C4-2B (cell line): ENCODE data around the gene BEGAIN.

ENCODE experiments used
- H3K27ac ChIP-seq: fragments of 450-650 bp; 2 replicates; pipeline ENCODE4 v1.5.1; 2017
- CTCF ChIP-seq: fragments of 450-650 bp; conservative IDR thresholded peaks from 2 replicates; pipeline ENCODE4 v1.5.1; 2017; ENCODE audit warnings: mild to moderate bottlenecking
- ZFX ChIP-seq: fragments of 450-650 bp; IDR thresholded peaks from 2 replicates; pipeline ENCODE4 v1.6.1; 2017

Gene BEGAIN

DNA sequence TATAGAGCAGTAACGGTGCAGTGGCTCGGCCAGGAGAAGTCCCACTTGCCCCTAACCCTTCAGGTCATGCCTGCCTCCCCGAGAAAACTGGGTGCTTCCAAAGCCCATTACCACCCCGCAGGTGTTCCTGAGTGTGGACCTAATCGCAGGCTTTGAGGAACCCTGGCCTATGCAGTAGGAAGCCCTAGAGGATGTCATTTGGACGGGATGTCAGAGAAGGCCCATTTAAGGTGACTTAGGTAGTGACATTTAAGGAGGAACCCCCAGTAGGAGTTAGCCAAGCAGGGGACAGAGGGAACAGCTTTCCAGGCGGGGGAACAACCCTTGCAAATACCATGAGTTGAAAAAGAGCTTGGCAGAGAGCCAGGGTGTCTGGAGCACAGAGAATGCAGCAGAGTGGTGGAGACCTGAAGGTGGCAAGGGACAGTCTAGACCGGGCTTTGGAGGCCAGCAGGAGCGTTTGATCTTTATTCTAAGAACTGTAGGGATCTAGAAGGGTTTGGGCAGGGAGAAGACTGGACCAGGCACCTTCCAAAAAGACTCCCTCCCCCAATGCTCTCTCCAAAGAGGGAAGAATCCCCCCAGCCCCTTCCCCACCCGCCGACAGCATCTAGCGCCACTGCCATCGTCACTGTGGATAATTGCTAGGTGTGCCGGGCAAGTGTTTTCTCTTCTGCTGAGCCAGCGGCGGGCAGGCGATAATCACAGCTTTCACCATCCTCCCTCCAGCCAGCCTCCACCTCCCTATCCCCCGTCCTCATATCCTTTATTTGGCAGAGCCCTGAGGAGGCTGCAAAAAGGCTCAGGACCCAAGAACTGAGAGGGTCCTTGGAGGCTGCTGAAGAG lies 33.3 kb upstream of the BEGAIN start:
- H3K27ac ChIP-seq = no peak overlapping the region
- TF ChIP-seq CTCF (no peak), ZFX (no peak)

DNA sequence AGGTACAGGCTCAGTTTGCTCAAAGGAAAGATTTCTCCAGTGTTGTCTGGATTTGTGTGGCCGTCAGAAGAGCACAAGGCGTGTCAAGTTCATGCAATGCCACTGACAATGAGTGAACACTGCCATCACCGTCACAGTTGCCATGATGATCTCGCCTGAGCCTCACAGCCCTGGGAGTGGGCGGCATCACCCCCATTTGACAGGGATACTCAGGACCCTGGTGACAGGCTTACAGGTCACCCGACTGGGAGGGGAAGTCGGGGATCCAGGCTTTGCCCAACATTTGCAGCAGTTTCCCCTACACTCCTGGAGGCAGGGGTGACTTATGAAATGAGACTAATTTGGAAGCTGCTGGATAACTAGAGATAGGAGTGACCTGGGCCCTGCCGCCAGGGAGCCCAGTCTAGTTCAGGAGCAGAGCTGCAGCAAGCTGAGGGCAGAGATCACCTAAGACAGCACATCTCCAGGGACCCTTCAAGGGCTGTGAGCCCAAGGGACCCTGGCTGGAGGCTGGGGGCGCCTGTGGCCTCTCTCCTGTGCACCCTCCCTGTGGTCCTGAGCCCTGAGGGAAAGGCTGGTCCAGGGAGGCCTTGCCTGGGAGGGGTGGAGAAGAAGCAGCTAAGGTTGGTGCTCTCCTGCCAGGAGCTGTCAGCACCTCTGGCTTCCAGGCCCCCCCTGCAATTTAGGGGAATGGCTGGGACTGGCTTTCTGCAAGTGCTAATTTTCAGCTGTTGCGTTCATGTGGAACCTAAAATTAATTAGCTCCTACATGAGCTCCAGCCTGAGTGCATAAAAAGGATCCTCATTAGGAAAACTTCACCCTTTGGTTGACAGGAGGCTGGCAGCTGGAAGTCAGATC lies 32.4 kb upstream of the BEGAIN start:
- TF ChIP-seq ZFX (no peak), CTCF (no peak)
- H3K27ac ChIP-seq = no peak overlapping the region

- no peak for TF ChIP-seq ZFX
- TF ChIP-seq CTCF = no peak
- no peak overlapping the region for H3K27ac ChIP-seq
Measured at GRCh38 chr14:100618763-100619320, 31.6 kb upstream of the BEGAIN start.

DNA sequence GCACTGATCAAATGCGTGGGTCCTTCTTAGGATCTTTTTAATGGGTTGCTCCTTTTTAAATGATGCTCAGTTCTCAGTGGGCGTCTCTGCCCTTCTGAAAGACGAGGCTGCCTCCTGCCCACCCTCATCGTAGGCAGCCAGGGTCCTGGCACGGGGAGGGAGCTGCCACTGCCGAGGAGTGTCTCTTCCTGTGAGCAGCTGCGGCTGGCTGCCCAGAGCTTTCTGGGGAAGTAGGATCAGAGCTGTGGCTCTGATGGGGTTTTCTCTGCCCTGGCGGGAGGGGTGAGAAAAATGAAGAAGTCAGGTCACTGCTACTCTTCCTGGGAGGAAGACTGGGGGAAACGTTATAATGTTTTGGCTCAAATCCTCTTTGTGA lies 31.1 kb upstream of the BEGAIN start:
- TF ChIP-seq ZFX (no peak), CTCF (no peak)
- no peak overlapping the region for H3K27ac ChIP-seq

DNA sequence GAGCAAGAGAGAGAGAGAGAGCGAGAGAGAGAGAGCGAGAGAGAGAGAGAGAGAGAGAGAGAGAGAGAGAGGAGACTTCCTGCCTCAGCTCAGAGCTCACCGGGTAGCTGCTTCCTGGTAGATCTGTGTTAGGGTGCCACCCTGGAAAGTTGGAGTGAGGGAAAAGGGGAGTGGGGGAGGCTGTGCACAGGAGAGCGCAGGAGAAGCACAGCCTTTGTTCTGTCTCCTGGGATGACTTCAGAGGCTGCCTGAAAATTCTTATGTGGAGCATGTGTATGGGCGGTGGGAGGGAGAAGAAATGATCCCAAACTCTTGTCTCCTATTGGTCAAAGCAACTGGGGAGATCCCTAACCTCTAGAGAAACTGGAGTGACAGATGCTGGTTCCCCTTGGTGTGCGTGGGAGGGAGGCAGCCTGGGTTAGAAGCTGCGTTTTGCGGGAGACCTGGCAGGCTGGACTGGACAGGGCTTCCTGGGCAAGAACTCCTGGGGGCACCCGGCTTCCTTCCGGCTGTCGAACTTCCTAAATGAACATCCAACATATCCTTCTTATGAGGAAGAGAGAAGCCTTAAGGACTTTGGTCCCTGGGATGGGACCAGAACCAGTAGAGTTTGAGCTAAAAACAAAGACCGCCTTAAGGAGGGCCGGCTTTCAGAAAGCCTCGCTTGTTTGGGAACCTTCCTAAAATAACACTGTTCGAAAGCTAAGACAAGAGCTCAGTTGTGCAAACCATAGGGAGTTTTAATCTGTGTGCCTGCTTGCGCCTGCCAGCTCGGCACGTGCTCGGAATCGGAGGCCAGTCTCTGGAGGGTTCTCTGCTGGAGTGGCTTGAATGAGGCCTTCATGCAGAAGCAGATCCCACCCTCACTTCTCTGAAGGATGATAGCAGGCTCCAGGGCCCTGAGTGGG lies 30.4 kb upstream of the BEGAIN start:
- TF ChIP-seq CTCF = no peak
- no peak for TF ChIP-seq ZFX
- no peak overlapping the region for H3K27ac ChIP-seq

- H3K27ac ChIP-seq = no peak overlapping the region
- TF ChIP-seq CTCF (no peak), ZFX (no peak)
Measured at GRCh38 chr14:100616854-100617409, 29.7 kb upstream of the BEGAIN start.
